ENCODE data around the gene SLFN12L.
A peak's percentile ranks its signal among the peaks of the same experiment; 100 is the strongest.

Gene SLFN12L
- 172 to 226 (median 217) reads per million in 3 donors for total RNA-seq

DNA sequence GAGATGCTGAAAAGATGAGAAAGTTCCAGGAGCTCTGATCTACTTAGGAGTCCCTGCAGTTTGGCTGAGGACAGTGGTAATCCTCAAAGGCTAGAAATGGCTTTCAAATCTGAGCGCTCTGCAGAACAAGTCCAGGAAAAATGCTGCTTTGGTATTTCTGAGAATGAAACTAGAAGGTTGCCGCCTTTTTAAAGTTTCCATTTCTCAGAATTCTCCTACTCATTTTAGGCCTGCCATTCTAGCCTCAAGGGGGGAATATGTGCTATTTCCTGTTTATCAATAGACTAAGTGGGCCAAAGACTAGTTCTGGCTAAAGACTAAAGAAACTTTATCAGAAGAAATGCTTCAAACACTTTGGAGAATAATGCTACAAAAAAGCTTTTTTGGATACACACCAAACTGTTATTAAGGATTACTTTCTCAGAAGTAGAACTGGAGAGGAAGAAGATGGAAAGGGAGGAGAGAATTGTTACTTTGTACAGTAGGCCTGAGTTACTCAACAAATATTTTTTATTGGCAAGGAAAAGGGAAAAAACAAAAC, at the start of gene SLFN12L:
SLFN12L (minus strand) TSS at position 78 of the 541 bp plus-strand sequence. CDS start 15,314 bp downstream, outside the sequence.
- Histone ChIP-seq H3K27ac (ENCODE audit: insufficient read depth, low read length, poor library complexity, severe bottlenecking) (peak within 1 kb of the TSS; percentile 86), H3K9me3 (ENCODE audit: control insufficient read depth, low read length) (no peaks in the 10 kb centered on the region), H3K4me3 (ENCODE audit: insufficient read depth, low read depth, low read length, poor library complexity, severe bottlenecking) (peak within 1 kb of the TSS; percentile 56), H3K36me3 (ENCODE audit: control insufficient read depth, insufficient read depth, low read length) (no peaks in the 10 kb centered on the region), H3K4me1 (ENCODE audit: control insufficient read depth, insufficient read depth, low read length, poor library complexity, severe bottlenecking) (peaks cover 28% of the 10 kb centered on the region), H3K27me3 (replicated peaks; ENCODE audit: control insufficient read depth, insufficient read depth, low read length, poor library complexity, severe bottlenecking) (no peaks in the 10 kb centered on the region)
- no peak for DNase-seq

DNA sequence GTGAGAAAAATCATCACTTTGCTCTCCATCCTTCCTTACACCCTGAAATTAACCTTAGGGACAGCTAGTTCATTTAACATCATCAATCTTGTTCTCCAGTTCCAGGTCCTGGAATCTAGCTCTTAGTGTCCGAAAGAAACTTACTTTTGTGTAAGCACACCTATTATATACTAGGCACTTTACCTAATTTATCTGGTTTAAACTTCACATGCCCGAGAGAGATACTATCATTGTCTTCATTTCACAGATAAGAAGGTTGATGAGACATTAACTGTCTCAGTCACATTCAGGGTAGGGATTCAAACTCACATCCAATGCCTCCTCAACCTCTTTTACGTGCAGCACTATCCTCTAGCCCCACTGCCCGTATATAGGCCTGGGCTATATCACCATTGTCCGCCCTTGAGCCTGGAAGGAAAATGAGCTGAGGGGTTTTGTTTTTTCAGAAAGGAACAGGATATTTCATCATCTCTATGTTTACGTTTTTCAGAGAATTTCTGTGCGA, 49.1 kb upstream of the SLFN12L start:
- H3K27ac ChIP-seq (ENCODE audit: insufficient read depth, low read length, poor library complexity, severe bottlenecking) = peak overlapping the region; percentile 94
- no peak for DNase-seq
- H3K4me3 ChIP-seq (ENCODE audit: insufficient read depth, low read depth, low read length, poor library complexity, severe bottlenecking) = peak overlapping the region; percentile 91
- no peaks in the 10 kb centered on the region for H3K27me3 ChIP-seq (replicated peaks; ENCODE audit: control insufficient read depth, insufficient read depth, low read length, poor library complexity, severe bottlenecking)
- no peaks in the 10 kb centered on the region for H3K9me3 ChIP-seq (ENCODE audit: control insufficient read depth, low read length)
- peaks cover 25% of the 10 kb centered on the region for H3K4me1 ChIP-seq (ENCODE audit: control insufficient read depth, insufficient read depth, low read length, poor library complexity, severe bottlenecking)
- no peaks in the 10 kb centered on the region for H3K36me3 ChIP-seq (ENCODE audit: control insufficient read depth, insufficient read depth, low read length)

GRCh38 chr17:35584061-35584460, 46.6 kb upstream of the SLFN12L start:
- H3K4me1 ChIP-seq (ENCODE audit: control insufficient read depth, insufficient read depth, low read length, poor library complexity, severe bottlenecking) = peaks cover 26% of the 10 kb centered on the region
- no peaks in the 10 kb centered on the region for H3K27me3 ChIP-seq (replicated peaks; ENCODE audit: control insufficient read depth, insufficient read depth, low read length, poor library complexity, severe bottlenecking)
- H3K36me3 ChIP-seq (ENCODE audit: control insufficient read depth, insufficient read depth, low read length) = no peaks in the 10 kb centered on the region
- DNase-seq = no peak
- no peak overlapping the region for H3K27ac ChIP-seq (ENCODE audit: insufficient read depth, low read length, poor library complexity, severe bottlenecking)
- H3K9me3 ChIP-seq (ENCODE audit: control insufficient read depth, low read length) = no peaks in the 10 kb centered on the region
- H3K4me3 ChIP-seq (ENCODE audit: insufficient read depth, low read depth, low read length, poor library complexity, severe bottlenecking) = no peak overlapping the region

DNA sequence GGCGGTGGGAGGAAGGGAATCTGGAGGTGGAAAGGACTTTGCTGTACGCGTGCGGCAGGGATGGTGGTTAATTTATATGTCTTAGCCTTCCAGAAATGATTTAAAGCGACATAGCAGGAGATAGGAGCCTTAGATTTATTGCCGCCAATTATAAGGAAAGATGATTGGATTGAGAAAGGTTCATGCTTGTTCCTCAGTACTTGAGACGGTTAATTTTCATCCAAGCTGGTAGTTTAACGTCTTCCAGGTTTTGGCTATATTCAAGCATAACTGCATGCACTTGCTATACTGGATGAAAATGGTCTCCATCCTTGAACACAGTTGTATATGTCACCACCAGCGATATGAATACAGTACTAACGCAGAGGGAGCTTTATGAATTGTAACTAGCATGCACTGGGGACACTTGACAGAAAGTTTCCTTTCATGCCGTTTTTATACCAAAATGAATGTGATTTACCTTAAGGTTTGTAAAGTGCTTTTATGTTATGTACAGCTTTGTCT, 41.5 kb upstream of the SLFN12L start:
- Histone ChIP-seq H3K36me3 (ENCODE audit: control insufficient read depth, insufficient read depth, low read length) (peaks cover 15% of the 10 kb centered on the region), H3K27me3 (replicated peaks; ENCODE audit: control insufficient read depth, insufficient read depth, low read length, poor library complexity, severe bottlenecking) (no peaks in the 10 kb centered on the region), H3K27ac (ENCODE audit: insufficient read depth, low read length, poor library complexity, severe bottlenecking) (peak overlapping the region; percentile 96), H3K4me1 (ENCODE audit: control insufficient read depth, insufficient read depth, low read length, poor library complexity, severe bottlenecking) (peaks cover 16% of the 10 kb centered on the region), H3K9me3 (ENCODE audit: control insufficient read depth, low read length) (no peaks in the 10 kb centered on the region), H3K4me3 (ENCODE audit: insufficient read depth, low read depth, low read length, poor library complexity, severe bottlenecking) (peak overlapping the region; percentile 90)
- DNase-seq = no peak

DNA sequence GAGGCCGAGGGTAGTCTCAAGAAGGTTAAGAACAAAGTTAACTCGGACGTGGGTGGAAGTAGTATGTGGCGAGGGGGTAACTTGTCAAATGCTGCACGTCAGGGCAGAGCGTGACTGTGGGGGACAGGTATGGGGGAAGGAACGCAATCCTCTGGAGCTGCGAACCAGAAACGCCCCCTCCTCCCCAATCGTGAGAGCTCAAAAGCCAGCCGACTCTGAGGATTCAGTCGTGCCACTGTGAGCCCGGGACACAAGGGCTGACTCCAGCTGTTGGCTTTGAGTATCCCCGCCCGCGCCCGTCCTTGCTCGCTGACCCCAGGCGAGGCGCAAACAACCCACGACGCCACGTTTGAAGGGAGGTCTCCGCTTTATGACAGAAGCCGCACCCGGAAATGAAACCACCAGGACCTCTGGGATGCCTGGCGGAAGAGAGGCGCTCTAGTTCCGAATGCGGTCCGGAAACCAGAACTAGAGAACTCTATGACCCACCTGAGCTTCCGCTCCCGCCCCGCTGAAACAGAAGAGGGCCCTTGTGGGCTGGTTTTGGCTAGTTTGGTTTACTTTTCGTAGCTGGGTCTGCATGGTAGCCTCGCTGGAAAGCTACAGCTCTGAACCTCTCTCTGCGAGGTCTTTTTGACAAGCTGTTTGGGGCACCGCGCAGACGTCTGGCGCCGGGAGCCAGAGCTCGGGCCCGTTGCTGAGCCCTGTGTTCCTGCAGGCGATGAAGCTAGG, 40.9 kb upstream of the SLFN12L start, which contains the start of gene PEX12:
PEX12 (minus strand) TSS at position 375 of the 732 bp plus-strand sequence. CDS start 550 bp downstream, outside the sequence.
- H3K4me1 ChIP-seq (ENCODE audit: control insufficient read depth, insufficient read depth, low read length, poor library complexity, severe bottlenecking) = peaks cover 16% of the 10 kb centered on the region
- H3K36me3 ChIP-seq (ENCODE audit: control insufficient read depth, insufficient read depth, low read length) = peaks cover 21% of the 10 kb centered on the region
- peak within 1 kb of the TSS; percentile 96 for H3K27ac ChIP-seq (ENCODE audit: insufficient read depth, low read length, poor library complexity, severe bottlenecking)
- DNase-seq = peak; percentile 78 to 86 (median 83)
- no peaks in the 10 kb centered on the region for H3K9me3 ChIP-seq (ENCODE audit: control insufficient read depth, low read length)
- peak within 1 kb of the TSS; percentile 90 for H3K4me3 ChIP-seq (ENCODE audit: insufficient read depth, low read depth, low read length, poor library complexity, severe bottlenecking)
- H3K27me3 ChIP-seq (replicated peaks; ENCODE audit: control insufficient read depth, insufficient read depth, low read length, poor library complexity, severe bottlenecking) = no peaks in the 10 kb centered on the region

- peaks cover 22% of the 10 kb centered on the region for H3K36me3 ChIP-seq (ENCODE audit: control insufficient read depth, insufficient read depth, low read length)
- no peaks in the 10 kb centered on the region for H3K27me3 ChIP-seq (replicated peaks; ENCODE audit: control insufficient read depth, insufficient read depth, low read length, poor library complexity, severe bottlenecking)
- peak overlapping the region; percentile 96 for H3K27ac ChIP-seq (ENCODE audit: insufficient read depth, low read length, poor library complexity, severe bottlenecking)
- DNase-seq = no peak
- no peaks in the 10 kb centered on the region for H3K9me3 ChIP-seq (ENCODE audit: control insufficient read depth, low read length)
- peak overlapping the region; percentile 90 for H3K4me3 ChIP-seq (ENCODE audit: insufficient read depth, low read depth, low read length, poor library complexity, severe bottlenecking)
- H3K4me1 ChIP-seq (ENCODE audit: control insufficient read depth, insufficient read depth, low read length, poor library complexity, severe bottlenecking) = peaks cover 16% of the 10 kb centered on the region
Measured at GRCh38 chr17:35577830-35578196, 40.3 kb upstream of the SLFN12L start.

GRCh38 chr17:35575759-35576158, 38.3 kb upstream of the SLFN12L start:
- Histone ChIP-seq H3K4me3 (ENCODE audit: insufficient read depth, low read depth, low read length, poor library complexity, severe bottlenecking) (no peak overlapping the region), H3K4me1 (ENCODE audit: control insufficient read depth, insufficient read depth, low read length, poor library complexity, severe bottlenecking) (peaks cover 16% of the 10 kb centered on the region), H3K9me3 (ENCODE audit: control insufficient read depth, low read length) (no peaks in the 10 kb centered on the region), H3K27me3 (replicated peaks; ENCODE audit: control insufficient read depth, insufficient read depth, low read length, poor library complexity, severe bottlenecking) (no peaks in the 10 kb centered on the region), H3K36me3 (ENCODE audit: control insufficient read depth, insufficient read depth, low read length) (peaks cover 22% of the 10 kb centered on the region), H3K27ac (ENCODE audit: insufficient read depth, low read length, poor library complexity, severe bottlenecking) (no peak overlapping the region)
- no peak for DNase-seq

DNA sequence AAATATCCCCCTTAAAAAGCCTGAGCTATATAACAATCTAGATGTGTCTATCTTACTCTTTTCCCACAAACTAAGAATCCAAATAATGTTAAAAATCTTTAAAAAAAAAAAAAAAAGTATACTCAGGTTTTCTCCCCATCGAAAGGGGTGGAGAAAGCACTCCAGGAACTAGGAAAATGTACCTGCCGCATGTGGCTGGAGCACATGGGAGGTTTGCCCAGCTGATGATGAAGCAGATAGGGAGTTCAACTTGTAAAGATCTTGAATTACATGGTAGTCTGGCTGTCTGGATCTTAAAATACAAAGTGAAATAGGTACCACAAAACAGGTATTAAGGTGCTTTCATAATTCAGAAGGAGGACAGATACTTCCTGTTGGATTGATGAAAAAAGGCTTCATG, 31.9 kb upstream of the SLFN12L start:
- Histone ChIP-seq H3K36me3 (ENCODE audit: control insufficient read depth, insufficient read depth, low read length) (peaks cover 8% of the 10 kb centered on the region), H3K4me1 (ENCODE audit: control insufficient read depth, insufficient read depth, low read length, poor library complexity, severe bottlenecking) (peaks cover 9% of the 10 kb centered on the region), H3K27me3 (replicated peaks; ENCODE audit: control insufficient read depth, insufficient read depth, low read length, poor library complexity, severe bottlenecking) (no peaks in the 10 kb centered on the region), H3K9me3 (ENCODE audit: control insufficient read depth, low read length) (no peaks in the 10 kb centered on the region), H3K4me3 (ENCODE audit: insufficient read depth, low read depth, low read length, poor library complexity, severe bottlenecking) (no peak overlapping the region), H3K27ac (ENCODE audit: insufficient read depth, low read length, poor library complexity, severe bottlenecking) (no peak overlapping the region)
- no peak for DNase-seq

DNA sequence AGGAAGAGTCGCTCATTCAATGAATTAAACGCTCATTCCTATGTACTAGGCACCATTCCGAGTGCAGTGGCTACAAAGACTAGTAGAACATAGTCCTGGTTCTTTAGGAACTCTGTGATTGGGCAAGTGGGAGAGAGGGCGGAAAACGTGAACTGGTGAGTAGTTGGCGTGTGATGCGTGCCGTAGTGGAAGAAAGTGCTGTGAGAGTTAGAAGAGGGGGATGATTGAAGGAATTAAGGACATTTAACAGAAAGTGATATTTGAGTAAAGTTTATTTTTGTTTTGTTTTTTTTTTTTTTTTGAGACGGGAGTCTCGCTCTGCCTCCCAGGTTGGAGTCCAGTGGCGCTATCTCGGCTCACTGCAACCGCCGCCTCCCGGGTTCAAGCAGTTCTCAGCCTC, 31.1 kb upstream of the SLFN12L start:
- Histone ChIP-seq H3K4me1 (ENCODE audit: control insufficient read depth, insufficient read depth, low read length, poor library complexity, severe bottlenecking) (peaks cover 9% of the 10 kb centered on the region), H3K36me3 (ENCODE audit: control insufficient read depth, insufficient read depth, low read length) (peaks cover 3% of the 10 kb centered on the region), H3K4me3 (ENCODE audit: insufficient read depth, low read depth, low read length, poor library complexity, severe bottlenecking) (peak overlapping the region; percentile 78), H3K27me3 (replicated peaks; ENCODE audit: control insufficient read depth, insufficient read depth, low read length, poor library complexity, severe bottlenecking) (no peaks in the 10 kb centered on the region), H3K9me3 (ENCODE audit: control insufficient read depth, low read length) (no peaks in the 10 kb centered on the region), H3K27ac (ENCODE audit: insufficient read depth, low read length, poor library complexity, severe bottlenecking) (peak overlapping the region; percentile 74)
- DNase-seq = peak in 2 of 3 donors; percentile 5 to 14

GRCh38 chr17:35566968-35567367, 29.5 kb upstream of the SLFN12L start:
- H3K27ac ChIP-seq (ENCODE audit: insufficient read depth, low read length, poor library complexity, severe bottlenecking) = no peak overlapping the region
- H3K4me3 ChIP-seq (ENCODE audit: insufficient read depth, low read depth, low read length, poor library complexity, severe bottlenecking) = no peak overlapping the region

More at GRCh38 chr17:35566968-35567367, 29.5 kb upstream of the SLFN12L start:
- Histone ChIP-seq H3K9me3 (ENCODE audit: control insufficient read depth, low read length) (no peaks in the 10 kb centered on the region), H3K4me1 (ENCODE audit: control insufficient read depth, insufficient read depth, low read length, poor library complexity, severe bottlenecking) (peaks cover 9% of the 10 kb centered on the region), H3K36me3 (ENCODE audit: control insufficient read depth, insufficient read depth, low read length) (no peaks in the 10 kb centered on the region), H3K27me3 (replicated peaks; ENCODE audit: control insufficient read depth, insufficient read depth, low read length, poor library complexity, severe bottlenecking) (no peaks in the 10 kb centered on the region)
- DNase-seq = no peak
